Prostate gland (tissue), 2 donors: Measurements from ENCODE around the gene ADK.

ENCODE experiments used
- CTCF ChIP-seq, 4 experiments: fragments of 200-600 bp in 2 of 4; fragments of 450-650 bp in 2 of 4; sonication (generic) in 2 of 4; IDR thresholded peaks; 1 replicate in 3 of 4; 2 replicates in 1 of 4; pipeline ENCODE4 v1.5.1; 2016 to 2019; ENCODE audit warnings: antibody characterized with exemption in 4 of 4, mild to moderate bottlenecking in 2 of 4, moderate library complexity in 2 of 4
- POLR2A ChIP-seq: fragments of 450-650 bp; IDR thresholded peaks from one replicate; pipeline ENCODE4 v1.6.1; 2016; ENCODE audit warnings: antibody characterized with exemption, mild to moderate bottlenecking

GRCh38 chr10:74718208-74718607, 567.2 kb downstream of the ADK start:
- TF ChIP-seq CTCF (IDR thresholded peaks at IDR 0.05) (no peak), POLR2A (no peak)
